OCI-LY3 (cell line): ENCODE measurements around the gene DHX40.

ENCODE experiments used
- CTCF ChIP-seq: fragments of 200-600, 300-600 bp; sonication (generic); IDR thresholded peaks from 2 replicates; pipeline ENCODE4 v1.5.1; 2014; ENCODE audit warnings: antibody characterized with exemption, low read length, low read depth
- EZH2phosphoT487 ChIP-seq: fragments of 200-600 bp; shearing (Covaris generic); IDR thresholded peaks from 2 replicates; pipeline ENCODE4 v1.6.1; 2018; ENCODE audit warnings: antibody characterized with exemption, mixed run types, low read depth

- TF ChIP-seq CTCF (no peak), EZH2phosphoT487 (no peak)
These were observed 62.4 kb downstream of the DHX40 start for GRCh38 chr17:59627770-59628171.
